HG03175 (cell line): Measurements from ENCODE around the gene MYO7B.

Experiments
- ATAC-seq: cut with Tn5 transposase; IDR thresholded peaks from one replicate; pipeline ENCODE4 v1.9.1; 2021; ENCODE audit warnings: mild to moderate bottlenecking, moderate library complexity; ENCODE audit not compliant: unreplicated experiment

The MYO7B gene

DNA sequence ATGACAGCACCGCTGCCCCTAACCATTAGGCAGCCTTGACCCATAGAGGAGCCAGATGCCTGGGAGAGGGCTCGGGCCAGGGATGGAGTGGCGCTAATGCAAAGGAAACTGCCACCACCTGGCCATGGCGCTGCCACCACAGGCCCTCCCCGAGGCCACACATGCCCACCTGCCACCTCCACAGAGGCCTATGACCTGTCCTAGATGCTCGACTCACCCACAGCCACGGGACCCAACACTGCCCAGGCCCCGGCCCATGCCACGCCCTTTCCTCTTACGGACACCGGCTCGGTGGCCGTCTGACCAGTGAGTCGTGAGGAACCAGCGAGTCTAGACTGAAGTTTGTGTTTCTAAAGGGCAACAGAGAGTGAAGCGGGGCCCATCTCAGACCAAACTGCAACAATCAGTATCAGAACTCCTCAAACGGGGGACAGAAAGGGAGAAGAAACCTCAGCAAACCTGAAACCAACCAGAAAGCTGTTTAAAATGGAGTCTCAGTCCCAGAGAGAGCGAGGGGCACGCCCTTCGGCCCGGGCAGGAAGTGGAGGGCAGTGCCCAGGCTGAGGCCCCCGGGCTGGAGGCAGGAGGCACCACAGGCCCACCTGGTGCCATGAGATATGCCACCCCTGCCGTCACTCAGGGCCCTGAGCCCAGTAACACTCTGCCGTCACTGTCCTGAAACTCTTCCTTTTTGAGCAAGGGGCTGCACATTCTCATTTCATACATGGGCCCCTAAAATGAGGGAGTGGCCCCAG is 111.2 kb downstream of the MYO7B start:
- no peak for ATAC-seq

DNA sequence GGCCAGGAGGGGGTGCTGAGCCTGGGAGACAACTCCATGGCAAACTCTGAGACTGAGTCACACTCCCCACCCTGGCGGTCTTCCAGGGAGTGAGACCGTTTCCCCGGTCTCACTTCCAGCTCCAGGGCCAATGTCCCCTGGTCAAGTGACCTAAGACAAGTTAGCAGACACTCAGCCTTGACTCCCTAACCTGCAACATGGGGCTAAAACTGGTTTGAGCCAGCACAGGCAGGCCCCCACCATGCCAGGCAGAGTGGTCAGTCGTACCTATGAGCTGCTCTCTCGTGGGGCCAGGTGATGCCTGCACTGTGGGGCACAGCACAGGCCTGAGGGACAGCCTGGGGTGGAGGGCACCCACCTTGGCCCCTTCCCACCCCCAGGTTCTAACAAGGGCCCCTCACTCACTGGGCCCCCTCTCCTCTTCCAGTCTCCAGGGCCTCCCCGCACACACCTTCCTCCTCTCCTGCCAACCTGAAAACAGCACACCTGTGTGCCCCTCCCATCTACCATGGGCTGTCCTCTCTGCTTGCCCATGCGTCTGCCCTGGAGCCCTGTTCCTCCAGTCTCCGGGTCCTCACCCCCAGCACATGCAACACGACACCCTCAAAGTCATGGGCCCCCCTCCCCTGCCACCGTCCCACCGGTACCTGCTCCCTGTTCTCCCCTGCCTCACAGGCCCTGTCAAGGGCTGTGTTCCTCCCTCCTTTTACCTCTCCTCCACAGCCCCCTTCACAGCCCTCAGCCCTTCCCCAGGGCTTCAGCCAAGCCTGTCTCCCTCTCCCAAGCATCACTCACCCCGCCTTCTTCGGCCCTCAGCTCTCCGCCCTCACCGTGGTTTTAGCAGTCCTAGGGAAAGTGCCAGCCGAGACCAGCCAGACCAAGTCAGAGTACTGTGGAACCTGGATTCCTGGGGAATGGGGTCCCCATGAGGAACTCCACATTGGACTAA is 112.0 kb downstream of the MYO7B start:
- ATAC-seq = no peak

DNA sequence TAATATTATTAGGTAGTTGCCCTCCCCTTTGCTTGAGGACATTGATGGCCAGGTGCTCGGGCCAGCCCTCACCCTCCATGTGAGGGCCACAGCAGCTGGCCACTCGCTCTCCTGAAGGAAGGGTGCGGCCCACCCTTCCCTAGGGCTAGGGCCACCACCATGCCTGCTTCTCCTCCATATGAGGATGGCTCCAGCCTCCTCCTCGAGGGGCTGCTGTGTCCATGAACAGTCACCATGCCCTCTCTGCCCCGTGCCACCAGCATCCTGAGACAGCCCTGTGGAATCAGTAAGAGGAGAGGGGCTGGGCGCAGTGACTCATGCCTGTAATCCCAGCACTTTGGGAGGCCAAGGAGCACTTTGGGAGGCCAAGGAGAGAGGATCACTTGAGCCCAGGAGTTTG is 112.8 kb downstream of the MYO7B start:
- no peak for ATAC-seq

DNA sequence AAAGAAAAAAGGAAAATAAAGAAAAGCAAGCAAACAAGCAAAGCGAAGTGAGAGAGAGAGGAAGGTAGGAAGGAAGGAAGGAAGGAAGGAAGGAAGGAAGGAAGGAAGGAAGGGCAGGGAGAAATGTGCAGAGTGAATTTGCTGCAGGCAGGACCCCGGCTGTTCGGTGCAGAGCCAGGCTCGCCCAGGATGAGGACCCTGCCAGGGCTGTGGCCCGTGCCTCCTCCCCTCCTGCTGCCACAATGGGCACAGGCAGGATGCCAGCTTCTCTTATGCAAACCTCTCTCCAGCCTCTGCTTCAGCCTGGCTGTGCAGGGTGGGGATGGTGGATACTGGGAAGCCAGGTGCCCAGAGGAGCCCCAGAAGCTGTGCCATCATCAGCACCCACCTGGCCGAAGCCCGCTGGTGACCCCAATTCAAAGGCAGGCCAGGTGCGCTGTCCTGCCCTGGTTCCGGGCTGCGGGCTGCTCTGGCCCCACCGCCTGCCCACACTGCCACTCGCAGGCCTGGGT is 113.7 kb downstream of the MYO7B start:
- ATAC-seq = no peak

DNA sequence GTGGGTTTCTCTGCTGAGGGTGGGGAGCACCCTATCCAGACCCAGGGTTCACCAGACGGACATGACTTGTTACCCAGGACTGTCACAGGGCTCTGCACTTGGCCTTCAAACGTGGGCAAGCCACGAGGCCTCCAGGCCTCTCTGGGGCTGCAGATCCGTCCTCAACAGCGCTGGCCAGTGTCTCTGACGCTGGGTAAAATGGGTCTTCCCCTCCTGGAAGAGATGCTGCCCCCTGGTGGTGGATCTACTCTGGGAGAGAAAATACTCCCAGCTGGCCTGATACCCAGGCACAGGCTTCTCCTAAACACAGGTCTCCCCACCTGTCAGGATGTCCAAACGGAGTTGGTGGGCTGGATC is 114.2 kb downstream of the MYO7B start:
- ATAC-seq = peak; percentile 63

DNA sequence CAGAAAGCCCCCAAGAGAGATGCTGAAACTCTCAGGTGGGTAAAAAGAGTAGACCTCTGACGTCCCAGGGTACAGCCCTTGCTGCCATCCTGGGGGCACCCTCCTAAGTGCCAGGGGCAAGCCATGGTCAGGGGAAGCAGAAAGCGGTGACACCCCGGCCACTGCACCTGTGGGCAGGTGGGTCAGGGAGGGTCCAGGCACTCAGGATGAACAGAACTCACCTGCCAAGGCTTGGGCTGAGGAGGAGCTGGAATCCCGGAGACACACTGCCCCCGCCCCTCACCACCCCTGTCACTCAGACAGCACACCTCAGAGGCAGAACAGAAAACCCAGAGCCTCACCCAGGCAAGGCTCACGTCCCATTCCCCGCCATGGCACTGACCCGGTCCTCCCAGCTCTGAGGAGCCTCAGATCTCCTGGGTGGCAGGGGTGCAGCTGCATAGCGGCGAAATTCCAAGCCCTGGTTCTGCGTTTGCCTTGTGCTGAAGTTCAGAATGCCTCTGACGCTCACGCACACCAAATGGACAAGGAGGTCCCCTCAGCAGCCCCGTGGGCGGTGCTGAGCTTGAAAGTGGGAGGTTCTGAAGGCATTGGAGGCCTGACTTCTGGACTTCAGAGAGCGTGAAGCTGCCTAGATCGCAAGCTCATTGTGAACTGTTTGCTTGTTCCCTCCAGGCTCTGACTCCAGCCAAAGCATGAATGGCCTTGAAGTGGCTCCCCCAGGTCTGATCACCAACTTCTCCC is 114.7 kb downstream of the MYO7B start:
- ATAC-seq = peak; percentile 28

DNA sequence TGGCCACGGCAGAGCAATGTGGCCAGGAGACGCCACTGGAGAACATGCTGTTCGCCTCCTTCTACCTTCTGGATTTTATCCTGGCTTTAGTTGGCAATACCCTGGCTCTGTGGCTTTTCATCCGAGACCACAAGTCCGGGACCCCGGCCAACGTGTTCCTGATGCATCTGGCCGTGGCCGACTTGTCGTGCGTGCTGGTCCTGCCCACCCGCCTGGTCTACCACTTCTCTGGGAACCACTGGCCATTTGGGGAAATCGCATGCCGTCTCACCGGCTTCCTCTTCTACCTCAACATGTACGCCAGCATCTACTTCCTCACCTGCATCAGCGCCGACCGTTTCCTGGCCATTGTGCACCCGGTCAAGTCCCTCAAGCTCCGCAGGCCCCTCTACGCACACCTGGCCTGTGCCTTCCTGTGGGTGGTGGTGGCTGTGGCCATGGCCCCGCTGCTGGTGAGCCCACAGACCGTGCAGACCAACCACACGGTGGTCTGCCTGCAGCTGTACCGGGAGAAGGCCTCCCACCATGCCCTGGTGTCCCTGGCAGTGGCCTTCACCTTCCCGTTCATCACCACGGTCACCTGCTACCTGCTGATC is 115.4 kb downstream of the MYO7B start:
- no peak for ATAC-seq

DNA sequence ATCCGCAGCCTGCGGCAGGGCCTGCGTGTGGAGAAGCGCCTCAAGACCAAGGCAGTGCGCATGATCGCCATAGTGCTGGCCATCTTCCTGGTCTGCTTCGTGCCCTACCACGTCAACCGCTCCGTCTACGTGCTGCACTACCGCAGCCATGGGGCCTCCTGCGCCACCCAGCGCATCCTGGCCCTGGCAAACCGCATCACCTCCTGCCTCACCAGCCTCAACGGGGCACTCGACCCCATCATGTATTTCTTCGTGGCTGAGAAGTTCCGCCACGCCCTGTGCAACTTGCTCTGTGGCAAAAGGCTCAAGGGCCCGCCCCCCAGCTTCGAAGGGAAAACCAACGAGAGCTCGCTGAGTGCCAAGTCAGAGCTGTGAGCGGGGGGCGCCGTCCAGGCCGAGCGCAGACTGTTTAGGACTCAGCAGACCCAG is 115.9 kb downstream of the MYO7B start:
- ATAC-seq = no peak

DNA sequence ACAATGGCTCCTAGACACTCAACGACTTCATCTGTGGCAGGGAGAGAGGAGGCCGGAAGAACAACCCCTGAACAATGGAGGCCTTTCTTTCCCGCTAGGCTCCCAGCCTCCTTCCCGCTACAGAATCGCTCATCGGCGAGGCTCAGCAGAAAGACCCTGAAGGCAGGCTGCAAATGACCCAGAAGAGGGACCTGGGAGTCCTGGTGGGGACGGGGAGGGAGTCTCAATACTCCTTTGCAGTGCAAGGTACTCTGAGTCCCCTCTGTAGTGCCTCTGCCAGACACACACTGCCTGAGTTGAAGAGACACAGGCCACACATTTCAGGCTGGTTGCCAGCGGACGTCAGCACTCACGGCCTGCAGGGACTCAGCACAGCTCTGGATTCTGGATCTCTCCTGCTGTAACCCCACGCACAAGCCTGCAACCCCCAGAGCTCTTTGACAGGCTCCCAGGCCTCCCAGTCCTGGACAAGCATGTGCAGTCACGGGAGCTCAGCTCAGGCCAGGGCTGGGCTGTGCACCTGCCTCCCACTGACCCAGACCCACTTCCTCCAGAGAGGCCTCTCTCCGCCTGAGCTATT is 116.6 kb downstream of the MYO7B start:
- no peak for ATAC-seq

DNA sequence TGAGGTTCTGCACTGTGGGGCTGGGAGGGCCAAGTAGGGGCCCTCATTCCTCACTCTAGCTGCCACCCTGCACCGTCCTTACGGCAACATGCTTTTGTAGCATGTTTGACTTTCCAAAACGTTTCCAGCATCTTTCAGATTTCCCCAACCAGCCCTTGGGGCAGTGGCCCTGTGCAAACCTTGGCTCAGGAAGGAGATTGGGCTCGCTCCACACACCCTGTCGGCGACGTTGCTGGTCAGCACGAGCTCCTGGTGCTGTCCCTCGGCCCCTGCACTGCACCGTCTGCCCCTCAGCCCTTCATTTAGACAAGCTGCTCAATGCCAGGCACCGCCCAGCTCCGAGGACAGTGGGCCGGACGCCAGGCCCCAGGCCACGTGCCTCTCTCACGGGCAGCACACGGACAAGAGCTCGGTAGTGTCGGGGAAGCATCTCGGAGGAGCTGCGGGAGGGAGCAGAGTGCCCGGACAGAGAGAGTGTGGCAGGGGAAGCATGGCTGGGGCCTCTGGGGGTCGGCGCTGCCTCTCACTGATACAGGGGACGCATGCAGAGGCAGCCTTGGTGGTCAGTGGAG is 117.4 kb downstream of the MYO7B start:
- ATAC-seq = no peak

DNA sequence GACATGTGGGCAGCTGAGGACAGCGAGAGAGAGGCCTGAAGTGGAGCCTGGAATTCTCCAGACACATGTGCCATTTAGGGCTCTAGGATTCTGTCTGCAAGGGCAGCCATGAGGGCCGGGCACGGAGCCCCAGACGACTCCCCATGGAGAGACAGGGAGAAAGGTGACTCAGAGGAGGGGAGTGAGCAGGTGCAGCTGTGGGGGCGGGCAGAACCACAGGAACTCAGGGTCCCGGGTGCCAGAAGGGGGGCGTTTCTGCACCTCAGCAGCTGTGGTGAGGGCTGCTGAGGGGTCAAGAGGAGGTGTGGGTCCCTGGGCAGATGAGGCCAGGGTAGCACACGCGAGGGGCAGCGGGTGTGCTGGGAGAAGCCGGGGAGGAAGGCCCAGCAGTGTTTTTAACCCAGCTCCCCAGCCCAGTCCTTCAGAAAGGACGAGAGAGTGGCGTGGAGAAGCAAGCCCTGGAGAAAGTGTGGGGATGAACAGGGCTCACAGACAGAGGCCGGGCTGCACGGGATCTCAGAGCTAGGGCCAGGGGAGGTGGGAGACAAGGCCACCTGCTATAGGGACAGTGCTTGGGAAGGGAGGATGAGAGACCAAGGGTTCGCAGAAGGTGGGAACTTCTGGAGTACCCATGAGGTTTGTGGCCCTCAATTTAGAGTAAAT is 118.1 kb downstream of the MYO7B start:
- ATAC-seq = no peak

DNA sequence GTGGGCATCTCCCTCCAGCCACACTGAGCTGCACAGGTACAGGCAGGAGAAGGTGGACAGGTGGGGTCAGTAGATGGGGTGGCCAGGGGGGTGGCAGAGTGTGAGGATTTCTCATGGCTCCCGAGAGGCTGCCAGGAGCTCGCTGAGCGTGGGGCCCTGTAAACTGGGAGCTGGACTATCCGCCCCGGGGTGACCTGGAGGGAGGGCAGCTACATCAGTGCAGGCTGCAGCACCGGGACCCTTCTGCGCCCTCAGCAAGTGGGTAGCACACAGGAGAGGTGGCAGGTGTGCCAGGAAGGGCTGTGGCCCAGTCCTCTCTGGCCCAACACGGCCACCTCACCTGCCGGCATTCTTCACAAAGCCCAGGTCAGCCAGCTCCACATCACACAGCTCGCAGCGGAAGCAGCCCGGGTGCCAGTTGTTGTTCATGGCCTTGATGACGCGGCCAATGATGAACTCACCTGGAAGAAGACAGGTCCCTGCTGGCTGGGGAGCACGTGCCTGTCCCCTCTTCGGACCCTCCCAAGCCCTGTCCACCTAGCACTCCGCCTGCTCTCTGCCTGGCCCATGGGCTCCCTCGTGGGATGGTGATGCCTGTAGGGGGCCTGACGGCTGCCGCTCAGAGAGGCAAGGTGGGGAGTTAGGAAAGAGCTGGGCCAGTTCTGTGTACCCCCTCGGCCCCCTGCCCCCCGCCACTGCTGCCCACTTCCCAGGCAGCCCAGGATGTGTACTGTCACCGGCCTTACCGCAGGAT is 118.8 kb downstream of the MYO7B start:
- no peak for ATAC-seq

DNA sequence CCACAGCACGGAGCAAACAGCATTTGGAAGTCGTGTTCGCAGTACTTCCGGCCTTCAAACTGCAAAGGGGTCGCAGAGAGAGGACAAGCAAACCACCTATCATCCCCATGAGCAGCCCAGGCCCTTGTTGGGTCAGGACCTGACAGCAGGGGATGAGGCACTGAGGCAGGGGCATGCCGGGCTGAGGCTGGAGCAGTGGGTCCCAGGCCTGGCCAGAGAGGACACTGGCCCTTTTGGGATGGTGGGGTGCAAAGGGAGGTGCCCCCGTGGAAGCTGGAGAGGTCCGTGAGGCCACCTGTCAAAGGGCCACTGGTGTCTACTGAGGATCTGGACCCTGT is 119.3 kb downstream of the MYO7B start:
- no peak for ATAC-seq

DNA sequence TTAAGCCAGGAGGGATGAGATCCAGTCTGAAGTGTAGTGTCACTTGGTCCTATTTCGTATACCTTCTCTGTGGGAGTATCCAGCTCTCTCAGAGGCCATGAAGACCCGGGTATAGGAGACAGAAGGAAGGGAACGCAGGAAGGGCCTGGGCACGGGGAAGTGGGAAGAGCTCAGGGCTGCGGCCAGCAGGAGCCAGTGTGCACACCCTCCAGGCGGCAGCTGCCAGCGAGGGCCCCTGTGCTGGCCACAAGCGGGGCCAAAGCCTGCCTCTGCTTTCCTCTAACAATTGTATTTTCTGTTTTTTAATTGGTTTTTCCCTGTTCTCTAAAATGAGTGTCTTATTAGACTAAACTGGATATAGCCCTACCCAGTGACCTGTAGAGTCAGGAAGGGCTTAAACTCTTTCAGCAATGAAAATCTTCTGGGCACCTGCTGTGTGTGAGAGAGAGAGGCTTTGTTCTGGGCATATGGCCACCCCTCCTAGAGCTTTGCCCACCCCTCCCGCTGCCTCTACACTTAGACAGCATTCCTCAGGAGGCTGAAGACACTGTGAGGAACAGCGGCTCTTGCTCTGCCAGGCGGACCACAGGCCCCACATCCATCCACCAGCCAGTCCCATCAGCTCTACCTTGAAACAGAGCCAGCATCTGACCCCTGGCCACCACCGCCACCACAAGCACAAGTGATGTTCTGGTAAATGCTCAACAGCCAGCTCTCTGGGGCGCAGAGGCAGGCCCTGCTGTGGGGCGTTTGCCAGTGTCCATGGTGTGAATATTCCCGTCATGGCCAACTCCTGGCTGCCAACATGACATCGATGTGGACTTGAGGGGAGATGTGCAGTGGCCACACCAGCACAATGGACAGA is 120.0 kb downstream of the MYO7B start:
- ATAC-seq = no peak

DNA sequence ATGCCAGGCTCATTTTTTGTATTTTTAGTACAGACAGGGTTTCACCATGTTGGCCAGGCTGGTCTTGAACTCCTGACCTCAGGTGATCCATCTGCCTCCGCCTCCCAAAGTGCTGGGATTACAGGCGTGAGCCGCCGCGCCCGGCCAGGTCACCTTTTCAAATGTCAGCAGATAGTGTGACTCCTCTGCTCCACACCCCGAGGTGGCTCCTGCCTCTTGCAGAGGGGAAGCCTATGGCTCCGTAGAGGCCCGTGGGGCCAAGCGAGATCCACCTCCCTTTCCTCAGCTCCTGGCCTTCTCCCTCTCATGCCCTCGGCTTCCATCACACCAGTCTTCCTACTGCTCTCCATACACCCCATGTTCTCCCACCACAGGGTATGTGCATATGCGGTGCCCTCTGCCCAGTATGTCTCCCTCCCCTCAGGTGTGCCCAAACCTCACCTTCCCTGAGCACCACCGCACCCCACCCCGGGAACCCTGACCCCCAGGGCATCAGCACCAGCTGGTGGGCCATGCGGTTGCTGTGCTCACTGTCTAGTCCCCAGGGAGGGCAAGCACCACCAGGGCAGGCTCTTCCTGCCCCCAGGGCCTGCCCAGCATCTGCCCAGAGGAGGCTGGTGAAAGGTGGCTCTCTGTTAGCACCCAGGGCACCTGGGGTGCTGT is 121.2 kb downstream of the MYO7B start:
- no peak for ATAC-seq

DNA sequence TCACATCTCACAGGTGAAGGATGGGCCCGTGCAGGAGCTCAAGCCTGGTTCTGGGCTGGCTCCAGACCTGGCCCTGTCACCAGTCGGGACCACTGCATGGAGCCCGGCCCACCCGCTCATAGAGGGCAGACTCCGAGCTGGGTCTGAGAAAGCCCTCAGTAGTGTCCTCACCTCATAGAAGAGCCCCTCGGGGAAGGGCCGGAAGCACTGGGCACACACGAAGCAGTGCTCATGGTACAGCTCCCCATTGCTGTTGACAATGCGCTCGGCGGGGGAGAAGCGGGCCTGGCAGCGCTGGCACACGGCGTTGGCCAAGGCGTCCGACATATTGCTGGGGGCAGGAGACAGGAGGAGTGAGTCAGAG is 121.7 kb downstream of the MYO7B start:
- ATAC-seq = no peak

DNA sequence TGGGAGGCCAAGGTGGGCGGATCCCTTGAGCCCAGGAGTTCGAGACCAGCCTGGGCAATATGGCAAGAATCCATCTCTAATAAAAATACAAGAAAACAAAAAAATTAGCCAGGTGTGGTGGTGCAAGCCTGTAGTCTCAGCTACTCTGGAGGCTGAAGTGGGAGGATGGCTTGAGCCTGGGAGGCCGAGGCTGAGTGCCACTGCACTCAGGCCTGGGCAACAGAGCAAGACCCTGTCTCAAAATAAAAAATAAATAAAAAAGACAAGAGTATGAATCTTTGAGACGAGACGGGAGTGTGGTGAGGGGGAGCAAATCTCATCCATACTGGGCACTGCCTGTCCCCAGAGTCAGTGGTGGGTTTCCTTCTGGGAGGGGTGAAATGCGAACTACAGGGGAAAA is 122.7 kb downstream of the MYO7B start:
- ATAC-seq = no peak
